ENCODE measurements around the gene MYO1D. TPM values are rescaled to one million over a fixed set of nuclear protein-coding genes. Genes with fewer than 3 reads are reported as not detected.

Gene MYO1D
- total and polyA plus RNA-seq, 12 donors, result 13.6 to 103 (median 59.8) TPM

DNA sequence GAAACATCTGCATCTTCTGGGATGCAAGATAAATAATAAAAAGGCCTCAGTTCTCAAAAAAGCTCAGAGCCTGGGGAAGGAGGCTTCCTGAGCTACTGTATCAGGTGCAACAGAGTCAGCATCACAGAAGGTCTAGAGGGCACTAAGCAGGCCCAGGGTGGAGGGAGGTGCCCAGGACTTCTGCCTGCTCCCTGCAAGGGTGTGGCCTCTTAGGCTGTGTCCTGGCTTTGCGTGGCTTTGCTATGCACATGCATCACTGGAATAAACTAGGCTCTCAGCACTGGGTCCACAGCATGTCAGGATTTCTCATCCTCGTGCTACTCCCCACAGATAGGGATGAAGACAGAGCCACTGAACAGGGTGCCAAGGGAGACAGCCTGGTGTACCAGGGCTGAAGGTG is 364.6 kb downstream of the MYO1D start:
- peaks cover 5 to 9% of the 10 kb centered on the region in 2 donors for H3K4me1 ChIP-seq (replicated peaks in 1 of 2)
- no peaks in the 10 kb centered on the region for H3K36me3 ChIP-seq (replicated peaks in 1 of 2)
- no peak overlapping the region for H3K4me3 ChIP-seq
- no peak overlapping the region for H3K27ac ChIP-seq
- H3K9me3 ChIP-seq (replicated peaks in 1 of 3), result no peaks in the 10 kb centered on the region
- 85 to 94% (median 92%) methylated on average over 2 of the region's 2 CpGs for WGBS, 4 donors
- intact Hi-C loops (cut with DNase I), result no loop called here
- no peak for DNase-seq
- no peaks in the 10 kb centered on the region for H3K27me3 ChIP-seq
- TF ChIP-seq CTCF (IDR thresholded peaks at IDR 0.05) (no peak), POLR2A (IDR thresholded peaks at IDR 0.05) (no peak)

DNA sequence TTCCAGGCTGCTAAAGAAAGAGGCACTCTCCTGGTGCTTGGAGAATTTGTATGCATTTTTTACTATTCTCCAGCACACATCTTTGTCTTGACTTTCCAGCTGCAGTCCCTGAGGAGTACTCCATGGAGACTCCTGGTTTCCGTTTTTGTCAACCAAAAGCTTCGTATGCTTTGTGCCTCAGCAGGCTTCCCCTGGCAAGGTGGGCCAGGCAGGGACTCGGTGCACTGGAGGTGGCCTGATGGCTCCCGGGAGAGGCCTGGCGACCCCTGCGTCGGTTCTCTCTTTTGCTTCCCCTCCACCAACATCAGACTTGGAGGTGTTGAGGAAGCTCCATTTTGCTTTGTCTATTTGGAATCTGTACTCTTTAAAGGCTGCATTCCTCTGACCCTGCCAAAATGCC is 366.5 kb downstream of the MYO1D start:
- no peaks in the 10 kb centered on the region for H3K4me1 ChIP-seq (replicated peaks in 1 of 2)
- no peaks in the 10 kb centered on the region for H3K9me3 ChIP-seq (replicated peaks in 1 of 3)
- H3K27ac ChIP-seq, result no peak overlapping the region
- H3K4me3 ChIP-seq, result no peak overlapping the region
- 87 to 95% (median 94%) methylated on average over 5 to 7 of the region's 7 CpGs for WGBS, 4 donors
- intact Hi-C loops (cut with DNase I), result no loop called here
- H3K27me3 ChIP-seq, result no peaks in the 10 kb centered on the region
- DNase-seq, result no peak
- H3K36me3 ChIP-seq (replicated peaks in 1 of 2), result no peaks in the 10 kb centered on the region
- TF ChIP-seq POLR2A (IDR thresholded peaks at IDR 0.05) (no peak), CTCF (IDR thresholded peaks at IDR 0.05) (no peak)

GRCh38 chr17:32508926-32509325 is 368.0 kb downstream of the MYO1D start:
- Histone ChIP-seq H3K27ac (no peak overlapping the region), H3K9me3 (replicated peaks in 1 of 3) (no peaks in the 10 kb centered on the region), H3K4me3 (no peak overlapping the region), H3K27me3 (no peaks in the 10 kb centered on the region), H3K36me3 (replicated peaks in 1 of 2) (no peaks in the 10 kb centered on the region), H3K4me1 (replicated peaks in 1 of 2) (peaks cover 0 to 5% of the 10 kb centered on the region in 2 donors)
- intact Hi-C loops (cut with DNase I), result no loop called here
- WGBS, 4 donors, result 89 to 93% (median 91%) methylated on average over 5 of the region's 5 CpGs
- no peak for DNase-seq
- no peak for TF ChIP-seq POLR2A (IDR thresholded peaks at IDR 0.05)

DNA sequence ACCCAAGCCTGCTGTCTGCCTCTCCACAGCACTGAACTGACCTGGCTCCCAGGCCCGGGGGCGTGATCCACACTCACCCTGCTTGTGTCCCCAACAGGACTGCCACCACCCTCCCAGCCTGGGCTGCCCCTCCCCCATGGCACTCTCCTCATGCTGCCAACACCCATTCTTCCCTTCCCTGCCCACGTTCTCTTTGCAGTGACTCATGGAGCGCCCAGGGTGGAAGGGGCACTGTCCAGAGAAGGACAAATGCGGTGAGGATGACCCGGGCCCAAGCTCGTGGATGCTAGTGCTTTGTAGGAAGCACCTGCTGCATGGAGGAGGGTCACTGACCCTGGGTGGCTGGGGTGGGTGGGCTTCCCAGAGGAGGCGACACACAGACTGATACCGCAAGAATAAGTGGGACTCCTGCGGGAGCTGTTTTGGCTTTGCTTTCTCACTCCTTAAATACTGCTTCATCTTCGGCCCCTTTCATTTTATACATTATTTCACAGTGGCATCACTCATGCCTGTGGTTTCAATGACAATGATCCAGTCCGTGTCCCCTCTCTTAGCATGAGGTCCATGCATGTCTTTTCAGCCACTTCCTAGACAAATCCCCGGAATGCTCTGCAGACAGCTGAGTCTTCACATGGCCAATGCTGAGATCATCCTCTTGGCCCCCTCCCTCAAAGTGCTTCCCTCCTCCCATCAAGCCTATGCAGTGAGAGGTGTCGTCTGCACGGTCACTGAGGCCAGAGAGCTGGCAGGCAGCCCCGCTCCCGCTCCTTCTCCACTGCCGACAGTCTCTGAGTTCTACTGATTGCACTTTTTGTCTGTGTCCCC is 372.5 kb downstream of the MYO1D start:
- H3K36me3 ChIP-seq (replicated peaks in 1 of 2), result no peaks in the 10 kb centered on the region
- WGBS, 4 donors, result 81 to 86% (median 83%) methylated on average over 16 to 18 of the region's 18 CpGs

More for the DNA sequence above, 372.5 kb downstream of the MYO1D start:
- peak overlapping the region in 2 of 5 donors; percentile 0 to 76 for H3K27ac ChIP-seq
- intact Hi-C loops (cut with DNase I), result no loop called here
- peaks cover 0 to 17% of the 10 kb centered on the region in 2 donors for H3K4me1 ChIP-seq (replicated peaks in 1 of 2)
- H3K27me3 ChIP-seq, result no peaks in the 10 kb centered on the region
- H3K4me3 ChIP-seq, result no peak overlapping the region
- TF ChIP-seq POLR2A (IDR thresholded peaks at IDR 0.05), result no peak
- TF ChIP-seq CTCF (IDR thresholded peaks at IDR 0.05), result no peak
- no peak for DNase-seq
- H3K9me3 ChIP-seq (replicated peaks in 1 of 3), result no peaks in the 10 kb centered on the region

All from adrenal gland (tissue), 12 donors.